ENCODE data around the gene GNG7.
A peak's percentile ranks its signal among the peaks of the same experiment; 100 is the strongest.
"Not testable (repeated sequence)": the region's sequence is repeated elsewhere in the genome, so short reads cannot be mapped to it uniquely, and the experiment has no call there.

GNG7 gene

GRCh38 chr19:2675892-2676291 is 26.6 kb downstream of the GNG7 start:
- DNase-seq (ENCODE audit: low read depth, low spot score) = no peak

- no peak for DNase-seq (ENCODE audit: low read depth, low spot score)
Measured at GRCh38 chr19:2670217-2670616, 32.3 kb downstream of the GNG7 start.

GRCh38 chr19:2668175-2668763 is 34.2 kb downstream of the GNG7 start:
- DNase-seq (ENCODE audit: low read depth, low spot score) = no peak

GRCh38 chr19:2667349-2667748 is 35.1 kb downstream of the GNG7 start:
- not testable (repeated sequence) for DNase-seq (ENCODE audit: low read depth, low spot score)

GRCh38 chr19:2666344-2666994 is 36.0 kb downstream of the GNG7 start:
- DNase-seq (ENCODE audit: low read depth, low spot score) = no peak

- no peak for DNase-seq (ENCODE audit: low read depth, low spot score)
Measured at GRCh38 chr19:2665103-2665502, 37.4 kb downstream of the GNG7 start.

- DNase-seq (ENCODE audit: low read depth, low spot score) = no peak
Measured at GRCh38 chr19:2663920-2664571, 38.4 kb downstream of the GNG7 start.

DNA sequence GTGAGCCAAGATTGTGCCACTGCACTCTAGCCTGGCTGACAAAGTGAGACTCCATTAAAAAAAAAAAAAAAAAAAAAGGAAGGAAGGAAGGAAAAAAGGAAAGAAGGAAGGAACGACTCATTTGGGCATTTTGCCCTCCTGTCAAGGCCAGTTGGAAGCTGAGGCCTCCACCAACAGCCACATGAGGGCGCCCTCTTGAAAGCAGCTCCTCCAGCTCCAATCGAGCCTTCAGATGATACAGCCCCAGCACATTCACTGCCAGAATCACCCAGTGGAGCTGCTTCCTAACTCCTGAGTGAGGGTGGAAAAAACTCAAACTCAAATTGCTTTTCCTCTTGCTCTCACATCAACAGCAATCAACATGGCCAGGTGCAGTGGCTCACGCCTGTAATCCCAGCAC is 40.9 kb downstream of the GNG7 start:
- DNase-seq (ENCODE audit: low read depth, low spot score) = no peak

GRCh38 chr19:2659856-2660432 is 42.5 kb downstream of the GNG7 start:
- DNase-seq (ENCODE audit: low read depth, low spot score) = no peak

- DNase-seq (ENCODE audit: low read depth, low spot score) = no peak
Measured at GRCh38 chr19:2656533-2656932, 46.0 kb downstream of the GNG7 start.

DNA sequence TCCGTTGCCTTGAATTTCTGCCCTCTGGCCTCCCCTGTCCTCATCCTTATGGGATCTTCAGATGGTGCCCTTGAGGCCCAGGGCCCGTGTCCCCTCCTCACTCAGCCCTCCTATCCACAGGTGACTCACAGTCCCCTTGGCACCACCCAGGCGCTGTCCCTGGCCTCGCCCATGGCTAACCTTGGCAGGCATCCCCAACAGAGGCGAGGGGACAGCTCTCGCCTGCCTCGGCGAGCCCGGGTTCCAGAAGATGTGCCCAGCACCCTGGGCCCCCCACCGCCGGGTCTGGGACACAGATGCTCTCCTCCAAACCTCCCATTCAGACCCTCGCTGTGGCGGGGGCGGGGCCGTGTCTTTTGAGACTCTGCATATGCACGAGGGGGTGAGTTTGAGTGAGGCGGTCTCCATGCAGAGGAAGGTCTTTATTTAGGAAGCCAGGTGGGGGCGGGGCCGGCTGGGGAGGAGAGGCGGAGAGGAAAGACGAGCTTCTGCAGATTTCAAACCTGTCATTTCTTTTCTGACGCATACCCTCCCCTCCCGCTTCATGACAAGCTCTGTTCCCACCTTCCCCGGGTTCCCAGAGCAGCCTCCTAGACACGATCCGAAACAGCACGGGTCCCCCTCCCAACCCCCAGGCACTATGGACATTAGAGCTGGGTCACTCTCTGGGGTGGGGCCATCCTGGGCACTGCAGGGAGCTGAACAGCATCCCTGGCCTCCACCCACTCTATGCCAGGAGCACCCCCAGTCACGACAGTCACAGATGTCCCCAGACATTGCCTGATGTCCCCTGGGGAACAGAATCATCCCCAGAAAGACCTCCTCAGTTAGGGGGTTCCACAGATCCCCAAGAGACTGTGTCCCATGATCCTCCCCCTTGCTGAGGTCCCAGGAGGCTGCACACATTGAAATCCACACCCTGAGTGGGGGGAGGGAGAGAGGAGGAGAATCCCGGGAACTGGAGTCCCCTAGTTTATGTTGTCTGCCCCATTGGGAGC is 48.5 kb downstream of the GNG7 start:
- peak; percentile 36 for DNase-seq (ENCODE audit: low read depth, low spot score)

DNA sequence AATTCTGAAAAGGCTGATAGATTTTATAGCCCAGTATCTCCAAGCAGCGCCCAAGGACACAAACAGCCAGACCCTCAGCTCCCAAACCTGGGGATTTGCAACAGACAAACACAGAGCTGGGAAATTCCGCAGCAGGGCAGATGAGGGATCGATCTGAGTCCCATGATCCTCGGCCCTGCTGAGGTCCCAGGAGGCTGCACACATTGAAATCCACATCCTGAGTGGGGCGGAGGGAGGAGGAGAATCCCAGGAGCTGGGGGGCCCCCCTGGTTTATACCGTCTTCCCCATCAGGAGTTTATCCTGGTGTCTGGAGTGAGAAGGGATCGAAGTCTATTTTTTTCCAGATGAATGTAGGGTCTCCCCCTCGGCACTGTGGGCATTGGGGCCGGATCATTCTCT is 49.3 kb downstream of the GNG7 start:
- DNase-seq (ENCODE audit: low read depth, low spot score) = no peak

DNA sequence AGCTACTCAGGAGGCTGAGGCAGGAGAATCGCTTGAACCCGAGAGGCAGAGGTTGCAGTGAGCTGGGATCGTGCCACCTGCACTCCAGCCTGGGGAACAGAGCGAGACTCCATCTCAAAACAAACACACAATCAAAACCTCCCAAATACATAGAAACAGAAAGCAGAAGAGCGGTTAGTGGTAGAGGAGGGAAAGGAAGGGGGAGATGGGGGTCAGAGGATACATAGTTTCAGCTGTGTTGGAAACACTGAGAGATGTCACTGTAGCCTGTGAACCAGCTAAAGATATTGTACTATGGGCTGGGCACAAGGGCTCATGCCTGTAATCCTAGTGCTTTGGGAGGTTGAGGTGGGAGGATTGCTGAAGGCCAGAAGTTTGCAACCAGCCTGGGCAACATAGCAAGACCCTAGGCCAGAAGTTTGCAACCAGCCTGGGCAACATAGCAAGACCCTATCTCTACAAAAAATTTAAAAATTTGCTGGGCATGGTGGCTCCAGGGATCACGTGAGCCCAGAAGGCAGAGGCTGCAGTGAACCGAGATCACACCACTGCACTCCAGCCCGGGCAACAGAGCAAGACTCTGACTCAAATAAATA is 49.9 kb downstream of the GNG7 start:
- DNase-seq (ENCODE audit: low read depth, low spot score) = no peak

GRCh38 chr19:2651002-2651733 is 51.3 kb downstream of the GNG7 start:
- not testable (repeated sequence) for DNase-seq (ENCODE audit: low read depth, low spot score)

DNA sequence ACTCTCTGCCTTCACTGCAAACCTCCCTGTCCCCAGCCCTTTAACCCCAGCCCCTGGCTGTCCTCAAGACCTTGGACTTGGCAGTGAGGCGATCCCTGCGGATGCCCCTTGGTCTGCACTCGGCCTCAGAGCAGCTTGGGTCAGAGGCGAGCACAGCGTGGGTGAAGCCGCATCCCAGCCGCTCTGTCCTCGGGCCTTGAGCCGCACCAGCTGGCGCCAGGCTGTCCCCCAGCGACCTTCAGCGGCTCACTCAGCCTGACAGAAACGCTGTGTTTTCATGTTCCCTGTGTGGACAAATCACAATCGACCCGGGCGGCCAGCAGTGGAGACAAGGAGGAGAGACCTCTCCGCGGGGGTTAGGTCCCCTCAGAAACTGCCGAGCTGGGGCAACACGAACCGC is 52.0 kb downstream of the GNG7 start:
- DNase-seq (ENCODE audit: low read depth, low spot score) = no peak

GRCh38 chr19:2648528-2648937 is 54.0 kb downstream of the GNG7 start:
- peak; percentile 76 for DNase-seq (ENCODE audit: low read depth, low spot score)

GRCh38 chr19:2648099-2648498 is 54.4 kb downstream of the GNG7 start:
- no peak for DNase-seq (ENCODE audit: low read depth, low spot score)

- DNase-seq (ENCODE audit: low read depth, low spot score) = no peak
Measured at GRCh38 chr19:2646866-2647535, 55.5 kb downstream of the GNG7 start.

DNA sequence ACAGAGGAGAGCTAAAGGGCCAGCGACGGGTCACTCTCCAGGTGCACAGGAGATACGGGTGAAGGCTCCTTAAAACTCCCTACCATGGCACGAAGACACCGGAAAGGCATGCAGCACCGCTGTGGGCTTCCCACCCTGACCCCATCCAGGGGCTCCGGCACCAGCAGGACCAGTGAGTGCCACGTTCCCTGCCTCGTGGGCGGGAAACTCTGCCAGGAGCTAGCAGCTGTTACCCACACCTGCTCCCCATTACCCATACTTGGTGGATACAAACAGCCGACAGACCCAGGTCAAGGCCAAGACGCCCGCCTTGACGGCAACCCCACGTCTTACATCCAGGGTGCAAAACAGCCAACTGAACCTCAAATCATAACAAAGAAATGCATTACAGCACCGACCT is 56.7 kb downstream of the GNG7 start:
- no peak for DNase-seq (ENCODE audit: low read depth, low spot score)

All from ELF-1 (cell line).